ENCODE data around the gene SDHA.
"Not testable (repeated sequence)": the region's sequence is repeated elsewhere in the genome, so short reads cannot be mapped to it uniquely, and the experiment has no call there.

The SDHA gene

GRCh38 chr5:297991-298736 lies 80.0 kb downstream of the SDHA start:
- DNase-seq (ENCODE audit: low read depth, low spot score); H3K9me3 ChIP-seq (ENCODE audit: low read depth, low read length); H3K4me3 ChIP-seq; H3K36me3 ChIP-seq (ENCODE audit: insufficient read depth, low read length); H3K9ac ChIP-seq (ENCODE audit: insufficient read length): not testable (repeated sequence)
- H3K27ac ChIP-seq = peak overlapping the region; percentile 7; the same call in 1 of the 2 replicates

GRCh38 chr5:298737-299125 lies 80.6 kb downstream of the SDHA start:
- no peak for DNase-seq (ENCODE audit: low read depth, low spot score)

GRCh38 chr5:299921-300320 lies 81.8 kb downstream of the SDHA start:
- not testable (repeated sequence) for H3K27ac ChIP-seq; H3K36me3 ChIP-seq (ENCODE audit: insufficient read depth, low read length); H3K9me3 ChIP-seq (ENCODE audit: low read depth, low read length); H3K9ac ChIP-seq (ENCODE audit: insufficient read length); DNase-seq (ENCODE audit: low read depth, low spot score); H3K4me3 ChIP-seq

More at GRCh38 chr5:298737-299125, 80.6 kb downstream of the SDHA start:
- Histone ChIP-seq H3K9ac (ENCODE audit: insufficient read length) (no peak overlapping the region), H3K27ac (no peak overlapping the region), H3K36me3 (ENCODE audit: insufficient read depth, low read length) (no peaks in the 10 kb centered on the region), H3K4me3 (no peak overlapping the region), H3K9me3 (ENCODE audit: low read depth, low read length) (no peaks in the 10 kb centered on the region)
- no peak for TF ChIP-seq POLR2AphosphoS5 (IDR thresholded peaks at IDR 0.05; ENCODE audit: borderline replicate concordance, low read depth, low read length)
- TF ChIP-seq FOXP2 (optimal IDR thresholded peaks at IDR 0.05; ENCODE audit: control extremely low read depth, extremely low read length, insufficient read depth) = no peak
- no peak for TF ChIP-seq EZH2 (IDR thresholded peaks at IDR 0.05)

GRCh38 chr5:300691-301435 lies 82.7 kb downstream of the SDHA start:
- not testable (repeated sequence) for H3K27ac ChIP-seq; H3K36me3 ChIP-seq (ENCODE audit: insufficient read depth, low read length); H3K9ac ChIP-seq (ENCODE audit: insufficient read length); DNase-seq (ENCODE audit: low read depth, low spot score); H3K9me3 ChIP-seq (ENCODE audit: low read depth, low read length); H3K4me3 ChIP-seq

GRCh38 chr5:302416-302815 lies 84.3 kb downstream of the SDHA start:
- H3K27ac ChIP-seq; H3K36me3 ChIP-seq (ENCODE audit: insufficient read depth, low read length); DNase-seq (ENCODE audit: low read depth, low spot score); H3K4me3 ChIP-seq; H3K9ac ChIP-seq (ENCODE audit: insufficient read length); H3K9me3 ChIP-seq (ENCODE audit: low read depth, low read length): not testable (repeated sequence)

- Histone ChIP-seq H3K9me3 (ENCODE audit: low read depth, low read length) (no peaks in the 10 kb centered on the region), H3K27ac (no peak overlapping the region), H3K9ac (ENCODE audit: insufficient read length) (no peak overlapping the region), H3K4me3 (no peak overlapping the region), H3K36me3 (ENCODE audit: insufficient read depth, low read length) (peaks cover 3% of the 10 kb centered on the region)
- DNase-seq (ENCODE audit: low read depth, low spot score) = no peak
- TF ChIP-seq EZH2 (IDR thresholded peaks at IDR 0.05) = no peak
- no peak for TF ChIP-seq POLR2AphosphoS5 (IDR thresholded peaks at IDR 0.05; ENCODE audit: borderline replicate concordance, low read depth, low read length)
These were observed 84.8 kb downstream of the SDHA start for GRCh38 chr5:302966-303365.

- not testable (repeated sequence) for H3K9ac ChIP-seq (ENCODE audit: insufficient read length); H3K36me3 ChIP-seq (ENCODE audit: insufficient read depth, low read length); H3K4me3 ChIP-seq; DNase-seq (ENCODE audit: low read depth, low spot score); H3K27ac ChIP-seq; H3K9me3 ChIP-seq (ENCODE audit: low read depth, low read length)
These were observed 85.6 kb downstream of the SDHA start for GRCh38 chr5:303741-304140.

- no peaks in the 10 kb centered on the region for H3K9me3 ChIP-seq (ENCODE audit: low read depth, low read length)
These were observed 86.9 kb downstream of the SDHA start for GRCh38 chr5:305050-305449.

GRCh38 chr5:305459-305858 lies 87.3 kb downstream of the SDHA start:
- H3K27ac ChIP-seq = no peak overlapping the region
- TF ChIP-seq FOXP2 (optimal IDR thresholded peaks at IDR 0.05; ENCODE audit: control extremely low read depth, extremely low read length, insufficient read depth) (no peak), POLR2AphosphoS5 (IDR thresholded peaks at IDR 0.05; ENCODE audit: borderline replicate concordance, low read depth, low read length) (no peak), EZH2 (IDR thresholded peaks at IDR 0.05) (no peak)
- H3K9ac ChIP-seq (ENCODE audit: insufficient read length) = no peak overlapping the region
- no peaks in the 10 kb centered on the region for H3K9me3 ChIP-seq (ENCODE audit: low read depth, low read length)
- no peak overlapping the region for H3K4me3 ChIP-seq
- DNase-seq (ENCODE audit: low read depth, low spot score) = no peak
- peaks cover 3% of the 10 kb centered on the region for H3K36me3 ChIP-seq (ENCODE audit: insufficient read depth, low read length)

More at GRCh38 chr5:305050-305449, 86.9 kb downstream of the SDHA start:
- Histone ChIP-seq H3K4me3 (no peak overlapping the region), H3K36me3 (ENCODE audit: insufficient read depth, low read length) (peaks cover 3% of the 10 kb centered on the region), H3K9ac (ENCODE audit: insufficient read length) (no peak overlapping the region), H3K27ac (no peak overlapping the region)
- TF ChIP-seq POLR2AphosphoS5 (IDR thresholded peaks at IDR 0.05; ENCODE audit: borderline replicate concordance, low read depth, low read length) (no peak), EZH2 (IDR thresholded peaks at IDR 0.05) (no peak), FOXP2 (optimal IDR thresholded peaks at IDR 0.05; ENCODE audit: control extremely low read depth, extremely low read length, insufficient read depth) (no peak)
- no peak for DNase-seq (ENCODE audit: low read depth, low spot score)

Measured in SK-N-MC (cell line).